Natural killer cell treated with Interleukin-12 subunit alpha and Interleukin-12 subunit beta and Interleukin-15 and Interleukin-18, amount 100 ng/mL, for 72 hours (primary cell): Measurements from ENCODE around the gene AGBL1. TPM values are rescaled to one million over a fixed set of nuclear protein-coding genes. Genes with fewer than 3 reads are reported as not detected.

Experiments used
- ATAC-seq, 2 donors: fragments of 150-1000 bp; cut with Tn5 transposase in 1 of 2; sonication (Bioruptor Pico), chemical (Tn5 transposase) in 1 of 2; 2 replicates each; pipeline ENCODE4 v1.10.0; 2021
- DNase-seq: peaks from one replicate; pipeline ENCODE4 v3.0.0; 2022; ENCODE audit warnings: low spot score
- H3K27ac Mint-ChIP-seq, 2 donors: 1 replicate in 1 of 2; 2 replicates in 1 of 2; pipeline ENCODE4 v1.8.0; 2022; ENCODE audit warnings: mixed read lengths in 2 of 2, mild to moderate bottlenecking in 1 of 2, moderate library complexity in 1 of 2
- H3K27me3 Mint-ChIP-seq, 2 donors: 1 replicate in 1 of 2; 2 replicates in 1 of 2; pipeline ENCODE4 v1.8.0; 2022; ENCODE audit warnings: mixed read lengths in 2 of 2
- H3K36me3 Mint-ChIP-seq: one replicate; pipeline ENCODE4 v1.8.0; 2022; ENCODE audit warnings: mixed read lengths
- H3K4me1 Mint-ChIP-seq, 2 donors: 1 replicate in 1 of 2; 2 replicates in 1 of 2; pipeline ENCODE4 v1.8.0; 2022; ENCODE audit warnings: low read depth in 2 of 2, mixed read lengths in 2 of 2, mild to moderate bottlenecking in 1 of 2
- H3K4me3 Mint-ChIP-seq: one replicate; pipeline ENCODE4 v1.8.0; 2022; ENCODE audit warnings: mixed read lengths
- H3K9me3 Mint-ChIP-seq: 2 replicates; pipeline ENCODE4 v1.8.0; 2022; ENCODE audit warnings: mixed read lengths
- total RNA-seq, 2 donors: library from RNA; stranded (reverse); gene quantifications; one replicate each; pipeline ENCODE4 v1.2.3, GENCODE V29; 2022

The AGBL1 gene
- total RNA-seq, 2 donors from 2014 or later = not detected

DNA sequence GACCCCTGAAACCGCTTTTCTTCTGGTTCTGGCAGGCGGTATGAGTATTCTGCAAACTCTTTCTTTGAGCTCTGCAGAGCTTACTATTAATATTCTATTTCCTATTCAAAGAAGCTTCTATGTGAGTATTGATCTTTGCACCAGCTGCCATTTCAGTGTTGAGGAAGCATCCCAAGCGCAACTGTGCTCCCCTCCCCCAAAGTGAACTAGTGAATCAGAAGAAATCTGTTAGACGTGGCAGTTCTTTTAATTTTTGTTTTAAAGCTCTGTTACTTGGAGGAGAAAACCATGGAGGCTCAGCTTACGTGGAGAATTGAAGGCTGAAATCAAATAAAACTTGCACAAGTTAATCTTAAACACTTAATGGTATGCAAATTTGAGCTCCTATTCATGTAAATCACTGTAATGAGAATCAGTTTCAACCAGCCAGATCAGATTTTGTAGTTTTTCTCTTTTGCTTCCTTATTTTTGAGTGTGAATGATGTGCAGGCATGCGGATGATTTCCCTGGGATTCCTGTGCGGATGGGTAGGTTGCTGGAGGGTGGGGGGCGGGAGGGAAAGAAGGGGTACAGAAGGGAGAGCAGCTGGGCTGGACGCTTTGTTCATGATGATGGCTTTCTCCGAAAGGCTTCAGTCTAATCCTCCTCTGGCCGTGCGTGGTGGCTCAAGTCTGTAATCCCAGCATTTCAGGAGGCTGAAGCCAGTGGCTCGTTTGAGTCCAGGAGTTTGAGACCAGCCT lies 16.1 kb upstream of the AGBL1 start:
- DNase-seq (no peak), ATAC-seq (no peak)
- Mint-ChIP-seq H3K4me3 (no peak overlapping the region), H3K27me3 (peaks cover 7 to 43% of the 10 kb centered on the region in 2 donors), H3K9me3 (peaks cover 6% of the 10 kb centered on the region), H3K27ac (no peak overlapping the region), H3K36me3 (peaks cover 6% of the 10 kb centered on the region), H3K4me1 (no peaks in the 10 kb centered on the region)

DNA sequence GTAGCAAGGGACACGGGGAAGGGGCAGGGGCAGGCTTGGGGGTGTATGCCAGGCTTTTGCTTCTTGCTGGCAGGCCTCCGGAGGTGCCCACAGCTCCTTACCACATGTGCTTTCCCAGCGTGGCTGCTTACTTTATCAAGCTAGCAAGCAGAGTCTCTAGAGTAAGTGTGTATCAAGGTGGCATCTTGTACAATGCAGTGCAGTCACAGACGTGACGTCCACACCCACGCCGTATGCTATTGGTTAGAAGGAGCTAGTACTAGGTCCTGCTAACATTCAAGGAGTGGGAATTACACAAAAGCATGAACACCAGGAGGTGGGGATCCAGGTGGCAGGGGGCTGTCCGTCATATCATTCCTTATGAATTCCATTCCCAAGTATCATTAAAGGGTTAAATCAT lies 15.3 kb upstream of the AGBL1 start:
- ATAC-seq (no peak), DNase-seq (no peak)
- H3K27me3 Mint-ChIP-seq = peaks cover 7 to 38% of the 10 kb centered on the region in 2 donors
- no peak overlapping the region for H3K27ac Mint-ChIP-seq
- peaks cover 6% of the 10 kb centered on the region for H3K9me3 Mint-ChIP-seq
- peaks cover 6% of the 10 kb centered on the region for H3K36me3 Mint-ChIP-seq
- no peaks in the 10 kb centered on the region for H3K4me1 Mint-ChIP-seq
- H3K4me3 Mint-ChIP-seq = no peak overlapping the region

DNA sequence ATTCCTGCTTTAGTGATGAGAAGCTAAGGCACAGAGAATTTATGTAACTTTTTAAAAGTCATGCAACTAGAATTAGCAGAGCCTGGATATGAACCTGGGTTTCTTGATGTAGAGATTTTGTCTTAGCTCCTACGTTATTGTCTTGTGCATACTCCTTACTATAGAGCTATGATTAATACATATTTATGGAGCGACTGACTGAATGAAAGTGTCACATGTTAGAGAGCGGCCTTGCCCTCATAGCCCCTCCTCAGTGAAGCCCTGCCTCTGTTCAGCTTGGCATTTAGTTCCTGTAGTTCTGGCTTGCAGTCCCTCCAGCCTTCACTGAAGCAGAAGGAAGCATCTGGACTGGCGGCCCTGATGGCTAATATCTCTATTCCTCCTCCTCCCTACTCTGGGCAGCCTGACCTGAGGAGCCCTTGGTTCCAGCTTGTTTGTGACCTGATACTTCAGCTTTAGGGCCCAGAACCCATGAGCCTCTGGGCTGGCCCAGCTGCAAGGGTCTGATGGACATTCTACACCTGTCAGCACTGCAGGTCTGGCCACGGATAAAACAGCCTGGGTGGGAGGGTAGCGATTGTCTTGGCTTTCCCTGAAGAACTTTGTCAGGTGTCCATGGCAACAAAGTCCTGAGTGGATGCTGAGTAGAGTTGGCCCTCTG lies 13.4 kb upstream of the AGBL1 start:
- Mint-ChIP-seq H3K27me3 (peaks cover 7 to 30% of the 10 kb centered on the region in 2 donors), H3K36me3 (peaks cover 6% of the 10 kb centered on the region), H3K4me3 (no peak overlapping the region), H3K4me1 (no peaks in the 10 kb centered on the region), H3K9me3 (peaks cover 6% of the 10 kb centered on the region), H3K27ac (no peak overlapping the region)
- ATAC-seq = peak in 1 of 2 donors; percentile 6
- no peak for DNase-seq

DNA sequence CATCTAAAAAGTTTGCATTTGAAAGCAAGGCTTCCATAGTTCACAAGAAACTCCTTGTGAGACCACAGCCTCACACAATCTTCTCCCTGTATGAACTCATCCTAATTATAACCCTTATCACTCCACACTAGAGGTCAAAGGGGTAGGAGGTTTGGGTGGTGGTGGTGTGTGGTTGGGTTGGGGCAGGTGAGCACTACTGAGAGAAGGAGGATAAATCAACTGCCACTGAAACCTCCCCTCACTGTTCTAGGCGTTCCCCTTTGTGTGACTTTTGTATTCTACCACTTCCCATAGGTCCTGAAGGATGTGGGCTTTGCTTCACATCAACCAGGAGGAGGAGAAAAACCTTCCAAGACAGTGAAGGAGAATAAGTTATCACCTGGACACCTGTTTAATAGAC lies 6.4 kb upstream of the AGBL1 start:
- Mint-ChIP-seq H3K36me3 (no peaks in the 10 kb centered on the region), H3K27ac (no peak overlapping the region), H3K4me3 (no peak overlapping the region), H3K4me1 (no peaks in the 10 kb centered on the region), H3K9me3 (no peaks in the 10 kb centered on the region), H3K27me3 (peaks cover 0 to 12% of the 10 kb centered on the region in 2 donors)
- DNase-seq (no peak), ATAC-seq (no peak)

DNA sequence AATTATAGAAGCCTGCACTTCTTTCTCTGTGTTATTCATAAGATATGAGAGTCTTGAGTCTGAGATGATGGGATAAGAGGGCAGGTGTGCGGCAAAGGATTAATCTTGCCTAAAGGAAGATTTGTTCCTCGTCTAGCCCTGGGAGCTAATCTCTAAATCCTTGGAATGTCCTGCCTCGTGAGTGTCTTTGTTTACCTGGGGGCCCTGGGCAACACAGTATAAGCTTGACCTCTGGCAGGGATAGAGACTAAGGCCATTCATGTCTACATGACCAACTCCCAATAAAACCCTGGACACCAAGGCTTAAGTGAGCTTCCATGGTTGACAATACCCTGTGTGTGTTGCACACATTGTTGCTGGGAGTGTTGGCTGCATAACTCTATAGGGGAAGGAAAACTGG lies 3.2 kb upstream of the AGBL1 start:
- ATAC-seq = no peak

DNA sequence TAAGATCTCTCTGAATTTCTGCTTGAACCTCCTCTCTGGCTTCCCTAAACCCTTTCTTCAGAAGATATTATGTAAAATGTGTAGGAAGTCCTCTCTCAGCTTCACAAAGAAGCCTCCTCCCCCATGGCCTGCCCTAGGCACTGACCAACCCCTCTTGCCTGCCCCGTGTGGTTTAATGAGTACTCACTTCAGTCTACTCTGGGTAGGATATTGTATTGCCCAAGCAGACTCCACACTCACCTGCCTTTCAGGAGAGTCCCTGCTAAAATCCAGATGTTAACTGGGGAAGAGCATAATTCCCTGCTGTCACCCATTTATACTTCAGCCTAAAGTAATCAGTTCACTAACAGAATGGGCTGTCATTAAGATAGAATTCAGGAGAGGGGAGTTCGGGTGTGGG lies 2.6 kb upstream of the AGBL1 start:
- no peaks in the 10 kb centered on the region for H3K36me3 Mint-ChIP-seq
- peaks cover 7 to 19% of the 10 kb centered on the region in 2 donors for H3K27me3 Mint-ChIP-seq
- no peaks in the 10 kb centered on the region for H3K9me3 Mint-ChIP-seq
- no peak overlapping the region for H3K27ac Mint-ChIP-seq
- H3K4me1 Mint-ChIP-seq = no peaks in the 10 kb centered on the region
- DNase-seq (no peak), ATAC-seq (no peak)
- no peak overlapping the region for H3K4me3 Mint-ChIP-seq

More for the DNA sequence above, 3.2 kb upstream of the AGBL1 start:
- no peaks in the 10 kb centered on the region for H3K36me3 Mint-ChIP-seq
- H3K27ac Mint-ChIP-seq = no peak overlapping the region
- DNase-seq = no peak
- no peaks in the 10 kb centered on the region for H3K9me3 Mint-ChIP-seq
- H3K27me3 Mint-ChIP-seq = peaks cover 7 to 19% of the 10 kb centered on the region in 2 donors
- no peaks in the 10 kb centered on the region for H3K4me1 Mint-ChIP-seq
- H3K4me3 Mint-ChIP-seq = no peak overlapping the region

DNA sequence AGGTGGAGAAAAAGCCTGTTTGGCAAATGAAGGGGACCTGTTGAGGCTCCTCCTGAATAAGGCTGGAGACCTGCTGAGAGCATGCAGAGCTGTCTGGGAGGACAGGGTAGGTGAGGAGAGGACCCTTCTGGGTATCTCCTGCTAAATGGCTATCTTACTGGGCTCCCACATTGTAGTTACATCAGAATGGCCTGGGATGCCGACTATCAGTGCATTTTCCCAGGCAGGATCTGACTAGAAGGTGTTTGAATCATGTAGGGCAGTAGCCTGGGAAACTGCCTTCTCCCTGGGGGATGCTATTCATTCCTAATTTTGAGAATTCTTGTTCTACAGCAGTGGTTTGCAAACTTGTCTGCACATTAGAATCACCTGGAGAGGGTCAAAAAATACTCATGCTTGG lies 631 bp downstream of the AGBL1 start:
- Mint-ChIP-seq H3K9me3 (no peaks in the 10 kb centered on the region), H3K27me3 (peaks cover 7 to 23% of the 10 kb centered on the region in 2 donors), H3K4me1 (no peaks in the 10 kb centered on the region), H3K27ac (no peak overlapping the region), H3K4me3 (no peak overlapping the region), H3K36me3 (no peaks in the 10 kb centered on the region)
- DNase-seq = no peak
- ATAC-seq = no peak

DNA sequence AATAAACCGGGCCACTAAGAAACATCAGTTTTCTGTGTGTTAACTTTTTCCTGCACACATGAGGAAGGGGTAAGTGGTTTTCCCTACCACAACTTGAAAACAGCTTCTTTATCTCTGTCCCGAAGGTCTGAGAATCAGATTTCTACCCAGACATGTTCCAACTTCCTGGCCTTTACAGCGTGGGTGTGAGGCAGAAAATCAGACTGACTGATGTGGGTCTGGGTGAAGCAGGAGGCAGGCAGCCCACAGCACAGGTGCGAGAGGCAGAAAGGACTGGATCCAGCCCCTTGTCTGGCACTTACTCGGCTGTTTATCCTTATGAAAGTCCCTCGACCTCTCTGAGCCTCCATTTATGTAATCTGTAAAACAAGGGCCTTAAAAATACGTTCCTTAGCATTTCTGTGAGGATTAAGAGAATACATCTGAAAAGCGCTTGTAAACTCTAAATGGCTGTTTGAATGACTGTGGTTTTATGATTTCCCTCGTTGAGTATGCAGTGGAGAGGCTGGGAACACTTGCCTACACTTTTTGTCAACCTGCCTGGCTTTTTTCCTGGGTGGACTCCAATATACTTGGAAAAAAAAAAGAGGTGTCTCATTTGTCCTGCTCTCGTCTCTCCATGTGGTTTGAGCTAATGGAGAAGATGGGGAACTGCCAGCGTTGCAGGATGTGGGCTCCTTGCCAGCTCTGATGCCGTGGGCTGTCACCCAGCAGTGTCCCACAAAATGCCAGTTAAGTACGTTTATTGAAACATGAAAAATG lies 3.1 kb downstream of the AGBL1 start:
- no peaks in the 10 kb centered on the region for H3K36me3 Mint-ChIP-seq
- peaks cover 7 to 23% of the 10 kb centered on the region in 2 donors for H3K27me3 Mint-ChIP-seq
- H3K9me3 Mint-ChIP-seq = no peaks in the 10 kb centered on the region
- DNase-seq (no peak), ATAC-seq (peak in 1 of 2 donors; percentile 8)
- H3K4me1 Mint-ChIP-seq = no peaks in the 10 kb centered on the region
- H3K27ac Mint-ChIP-seq = no peak overlapping the region
- H3K4me3 Mint-ChIP-seq = no peak overlapping the region

DNA sequence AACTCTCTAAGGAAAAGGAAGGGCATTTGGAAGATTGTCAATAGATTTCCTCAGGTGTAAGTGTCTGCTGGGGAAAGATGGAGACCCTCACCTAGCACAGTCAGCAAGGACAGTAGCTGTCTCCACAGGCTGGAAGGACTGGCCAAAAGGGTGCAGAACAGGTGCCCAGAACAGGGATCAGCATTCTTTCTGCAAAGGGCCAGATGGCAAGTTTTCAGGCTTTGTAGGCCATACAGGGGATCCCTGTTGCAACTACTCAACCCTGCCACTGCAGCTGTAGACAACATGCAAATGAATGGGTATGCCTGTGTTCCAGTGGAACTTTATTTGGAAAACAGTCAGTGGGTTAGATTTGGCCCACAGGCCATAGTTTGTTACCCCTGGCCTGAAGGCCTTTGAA lies 8.1 kb downstream of the AGBL1 start:
- no peak for ATAC-seq
- Mint-ChIP-seq H3K4me1 (no peaks in the 10 kb centered on the region), H3K9me3 (no peaks in the 10 kb centered on the region), H3K27me3 (peaks cover 28 to 31% of the 10 kb centered on the region in 2 donors), H3K27ac (no peak overlapping the region), H3K36me3 (no peaks in the 10 kb centered on the region), H3K4me3 (no peak overlapping the region)
- DNase-seq = no peak

DNA sequence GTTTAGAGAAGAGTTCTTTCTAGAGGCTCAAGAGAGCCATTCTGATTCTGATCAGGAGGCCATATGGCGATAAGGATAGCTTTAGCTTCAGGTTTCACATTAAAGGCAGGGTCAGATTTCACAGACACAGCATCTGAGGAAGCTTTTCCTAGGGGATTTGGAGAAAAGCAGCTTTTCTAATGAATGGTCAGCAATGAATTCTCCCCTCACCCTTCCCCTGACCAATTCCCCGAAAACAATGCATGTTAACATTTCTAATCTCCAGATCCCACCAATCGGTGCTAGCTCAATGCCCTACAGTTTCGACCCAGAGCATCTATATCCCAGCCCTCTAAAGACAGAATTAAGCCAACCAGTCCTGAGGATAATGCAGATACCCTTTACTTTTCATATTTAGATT lies 9.8 kb downstream of the AGBL1 start:
- DNase-seq = no peak
- Mint-ChIP-seq H3K36me3 (no peaks in the 10 kb centered on the region), H3K4me3 (no peak overlapping the region), H3K4me1 (no peaks in the 10 kb centered on the region), H3K9me3 (no peaks in the 10 kb centered on the region), H3K27me3 (peaks cover 23 to 39% of the 10 kb centered on the region in 2 donors), H3K27ac (no peak overlapping the region)
- ATAC-seq = no peak

DNA sequence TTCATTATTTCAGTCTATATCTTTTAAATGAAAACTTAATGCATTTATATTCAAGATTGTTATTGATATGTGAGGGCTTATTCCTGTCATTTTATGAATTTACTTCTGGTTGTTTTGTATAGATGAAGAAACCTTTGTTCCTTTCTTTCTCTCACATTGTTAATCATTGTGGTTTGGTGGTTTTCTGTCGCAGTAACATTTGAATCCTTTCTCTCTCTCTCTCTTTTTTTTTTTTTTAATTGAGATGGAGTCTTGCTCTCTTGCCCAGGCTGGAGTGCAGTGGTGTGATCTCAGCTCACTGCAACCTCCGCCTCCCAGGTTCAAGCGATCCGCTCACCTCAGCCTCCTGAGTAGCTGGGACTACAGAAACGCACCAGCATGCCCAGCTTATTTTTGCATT lies 22.1 kb downstream of the AGBL1 start:
- Mint-ChIP-seq H3K27ac (no peak overlapping the region), H3K36me3 (no peaks in the 10 kb centered on the region)

DNA sequence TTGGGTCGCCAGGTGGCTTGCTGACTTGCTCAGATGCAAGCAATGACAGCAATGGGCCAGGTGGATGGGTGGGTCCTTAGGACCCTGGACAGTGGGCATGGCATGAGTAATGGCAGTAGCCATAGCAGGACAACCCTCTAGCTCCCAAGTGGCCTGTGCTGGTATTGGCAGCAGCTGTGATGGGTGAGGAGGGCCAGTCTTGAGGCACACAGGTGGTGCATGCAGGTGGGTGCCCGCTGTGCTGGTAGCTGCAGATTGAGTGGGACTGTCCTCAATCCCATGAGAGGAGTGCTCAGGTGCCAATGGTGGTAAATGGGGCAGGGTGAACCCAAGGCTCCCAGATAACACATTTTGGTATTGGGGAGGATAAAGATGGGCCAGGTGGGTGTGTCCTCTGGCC lies 24.2 kb downstream of the AGBL1 start:
- H3K4me3 Mint-ChIP-seq = no peak overlapping the region
- no peak for ATAC-seq
- peaks cover 3% of the 10 kb centered on the region for H3K9me3 Mint-ChIP-seq
- DNase-seq = no peak
- H3K27me3 Mint-ChIP-seq = peaks cover 16 to 60% of the 10 kb centered on the region in 2 donors
- H3K27ac Mint-ChIP-seq = no peak overlapping the region
- H3K4me1 Mint-ChIP-seq = peaks cover 3 to 6% of the 10 kb centered on the region in 2 donors
- no peaks in the 10 kb centered on the region for H3K36me3 Mint-ChIP-seq

More for the DNA sequence above, 22.1 kb downstream of the AGBL1 start:
- ATAC-seq = no peak
- H3K27me3 Mint-ChIP-seq = peaks cover 22 to 76% of the 10 kb centered on the region in 2 donors
- no peak for DNase-seq
- H3K9me3 Mint-ChIP-seq = peaks cover 3% of the 10 kb centered on the region
- no peak overlapping the region for H3K4me3 Mint-ChIP-seq
- H3K4me1 Mint-ChIP-seq = peaks cover 3 to 6% of the 10 kb centered on the region in 2 donors

DNA sequence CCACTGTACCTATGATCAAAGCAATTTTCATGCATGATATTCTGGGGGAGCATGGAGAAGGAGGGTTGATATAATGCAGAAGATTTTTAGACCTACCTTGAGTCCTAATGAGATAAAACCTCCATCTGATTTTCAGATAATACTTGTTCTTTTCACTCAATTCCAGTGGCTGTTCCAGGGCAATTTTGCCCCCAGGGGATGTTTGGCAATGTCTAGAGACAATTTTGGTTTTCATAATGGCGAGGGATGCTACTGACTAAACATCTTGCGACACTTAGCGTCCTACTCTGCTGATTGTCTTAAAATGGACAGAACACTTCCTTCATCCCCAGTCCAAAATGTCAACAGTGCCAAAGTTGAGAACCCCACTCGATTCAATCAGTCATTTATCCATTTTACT lies 26.6 kb downstream of the AGBL1 start:
- Mint-ChIP-seq H3K4me3 (no peak overlapping the region), H3K27me3 (peaks cover 11 to 39% of the 10 kb centered on the region in 2 donors), H3K36me3 (no peaks in the 10 kb centered on the region), H3K9me3 (peaks cover 3% of the 10 kb centered on the region), H3K4me1 (peaks cover 3 to 6% of the 10 kb centered on the region in 2 donors), H3K27ac (no peak overlapping the region)
- ATAC-seq (no peak), DNase-seq (no peak)
